OCI-LY7 (cell line): ENCODE results near the gene SMARCAD1. TPM values are rescaled to one million over a fixed set of nuclear protein-coding genes. Genes with fewer than 3 reads are reported as not detected.

Experiments used
- BruUV-seq: library from RNA; stranded (reverse); fragments of 400-500 nt; replicated peaks from 2 replicates; lab custom pipeline; 2021; lab: Mats Ljungman, UMichigan
- CTCF ChIA-PET: fragments of 300-600 bp; sonication (Branson Sonifier 250); formaldehyde crosslinking; loops from one replicate; lab custom pipeline; 2022; ENCODE audit warnings: antibody characterized with exemption; ENCODE audit not compliant: unreplicated experiment; lab: Charles Lee
- POLR2A ChIA-PET: fragments of 300-600 bp; sonication (Branson Sonifier 250); formaldehyde crosslinking; loops from one replicate; lab custom pipeline; 2022; ENCODE audit warnings: antibody characterized with exemption; lab: Charles Lee
- DNase-seq: peaks from one replicate; pipeline ENCODE4 v3.0.0-alpha.2; 2015; ENCODE audit warnings: low spot score
- H2AFZ ChIP-seq: fragments of 200-600 bp; sonication (generic), shearing (Covaris generic); 2 replicates; pipeline ENCODE4 v1.6.1; 2014; ENCODE audit warnings: mild to moderate bottlenecking, antibody characterized with exemption, low read length, moderate library complexity
- H3K27ac ChIP-seq: fragments of 200-600 bp; sonication (generic); 2 replicates; pipeline ENCODE4 v1.5.1; 2014; ENCODE audit warnings: mixed run types, low read depth, mild to moderate bottlenecking, moderate library complexity, low read length, inconsistent platforms; ENCODE audit not compliant: poor library complexity, severe bottlenecking
- H3K36me3 ChIP-seq: fragments of 200-600 bp; sonication (generic); 2 replicates; pipeline ENCODE4 v1.6.1; 2014; ENCODE audit warnings: mild to moderate bottlenecking, antibody characterized with exemption, low read length, moderate library complexity, mixed read lengths; ENCODE audit not compliant: insufficient read depth
- H3K4me1 ChIP-seq: fragments of 200-600 bp; sonication (generic); 2 replicates; pipeline ENCODE4 v1.5.1; 2014; ENCODE audit warnings: mild to moderate bottlenecking, low read length; ENCODE audit not compliant: insufficient read depth, poor library complexity, severe bottlenecking
- H3K4me2 ChIP-seq: fragments of 200-600 bp; sonication (generic); 2 replicates; pipeline ENCODE4 v1.6.1; 2014; ENCODE audit warnings: mild to moderate bottlenecking, low read length
- H3K4me3 ChIP-seq: fragments of 200-600 bp; sonication (generic); 2 replicates; pipeline ENCODE4 v1.5.1; 2014; ENCODE audit warnings: mild to moderate bottlenecking, low read depth, low read length; ENCODE audit not compliant: poor library complexity, severe bottlenecking
- H3K79me2 ChIP-seq: fragments of 200-600 bp; sonication (generic); 2 replicates; pipeline ENCODE4 v1.6.1; 2016; ENCODE audit warnings: low read depth, mild to moderate bottlenecking, low read length, moderate library complexity, mixed read lengths; ENCODE audit not compliant: insufficient read depth
- H3K9me2 ChIP-seq: fragments of 200-600 bp; sonication (generic); 2 replicates; pipeline ENCODE4 v1.6.1; 2016; ENCODE audit warnings: mild to moderate bottlenecking, low read length, mixed read lengths; ENCODE audit not compliant: insufficient read depth
- H3K9me3 ChIP-seq: fragments of 200-600 bp; sonication (generic); 2 replicates; pipeline ENCODE4 v1.6.1; 2014; ENCODE audit warnings: mild to moderate bottlenecking, mixed run types, low read length, mixed read lengths
- H4K20me1 ChIP-seq: fragments of 200-600 bp; sonication (generic); 2 replicates; pipeline ENCODE4 v1.6.1; 2014; ENCODE audit warnings: mild to moderate bottlenecking, antibody characterized with exemption, low read length, moderate library complexity, mixed read lengths; ENCODE audit not compliant: insufficient read depth
- CTCF ChIP-seq: fragments of 200-600 bp; sonication (generic); conservative IDR thresholded peaks from 2 replicates; pipeline ENCODE4 v1.5.1; 2014; ENCODE audit warnings: mild to moderate bottlenecking, antibody characterized with exemption, low read length, moderate library complexity, mixed read lengths
- EZH2phosphoT487 ChIP-seq: fragments of 200-600 bp; sonication (generic); IDR thresholded peaks from 2 replicates; pipeline ENCODE4 v1.6.1; 2018; ENCODE audit warnings: low read depth, borderline replicate concordance, mild to moderate bottlenecking, mixed run types, antibody characterized with exemption, low read length, moderate library complexity, mixed read lengths
- intact Hi-C: fragments of 100-400 bp; cut with micrococcal nuclease; formaldehyde crosslinking; loops from one replicate; pipeline ENCODE4 v1.10.0; 2022; ENCODE audit not compliant: unreplicated experiment
- total RNA-seq, 2 experiments: library from RNA; depleted of rRNA in 1 of 2; stranded (reverse); fragments of >200 nt in 1 of 2; shearing (Covaris generic) in 1 of 2; gene quantifications; 2 replicates each; pipeline ENCODE4 v1.2.3, GENCODE V29; 2014 to 2022

The SMARCAD1 gene
- total RNA-seq, 2 experiments from 2014 or later, result 29.9 to 47.5 TPM

DNA sequence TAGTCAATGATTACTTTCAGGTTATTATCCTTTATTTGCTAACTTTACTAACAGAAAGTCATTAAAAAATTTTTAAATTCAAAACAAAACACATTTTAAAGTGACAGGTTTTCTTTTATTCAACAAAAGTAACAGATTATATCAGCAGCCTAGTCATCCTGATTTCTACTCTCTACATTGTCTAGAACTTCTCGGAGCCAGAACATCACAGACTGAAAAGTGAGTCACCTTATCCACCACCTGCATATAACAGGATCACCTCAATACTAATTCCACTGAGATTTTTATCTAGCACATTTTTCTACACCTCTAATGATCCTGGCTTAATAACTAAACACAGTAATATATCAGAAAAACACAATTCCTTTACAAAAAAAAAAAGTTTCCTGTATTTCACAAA, 47.9 kb upstream of the SMARCAD1 start:
- Histone ChIP-seq H4K20me1 (no peaks in the 10 kb centered on the region), H3K27ac (no peak overlapping the region), H3K4me3 (no peak overlapping the region), H3K9me2 (no peaks in the 10 kb centered on the region), H3K36me3 (no peaks in the 10 kb centered on the region), H3K79me2 (no peaks in the 10 kb centered on the region), H3K4me2 (no peak overlapping the region), H3K4me1 (no peaks in the 10 kb centered on the region), H3K9me3 (no peaks in the 10 kb centered on the region), H2AFZ (no peak overlapping the region)
- CTCF ChIA-PET, result no interaction called here
- DNase-seq, result no peak
- TF ChIP-seq CTCF, result no peak
- BruUV-seq, result no TSS peak
- POLR2A ChIA-PET, result no interaction called here
- intact Hi-C loops, result no loop called here

- CTCF ChIA-PET, result no interaction called here
- no TSS peak for BruUV-seq
- H3K36me3 ChIP-seq, result no peaks in the 10 kb centered on the region
- DNase-seq, result no peak
- no peak overlapping the region for H2AFZ ChIP-seq
- H3K79me2 ChIP-seq, result no peaks in the 10 kb centered on the region
- H4K20me1 ChIP-seq, result no peaks in the 10 kb centered on the region
- no peaks in the 10 kb centered on the region for H3K9me3 ChIP-seq
- no peak overlapping the region for H3K4me3 ChIP-seq
- TF ChIP-seq EZH2phosphoT487 (no peak), CTCF (no peak)
- H3K27ac ChIP-seq, result no peak overlapping the region
- intact Hi-C loops, result no loop called here
- H3K4me2 ChIP-seq, result no peak overlapping the region
- H3K9me2 ChIP-seq, result no peaks in the 10 kb centered on the region
- H3K4me1 ChIP-seq, result no peaks in the 10 kb centered on the region
- POLR2A ChIA-PET, result interaction anchor here (0.6 kb wide), 1 partner anchor 706 kb away, joined by 3 read pairs; no protein-coding TSS in a partner anchor
Measured at GRCh38 chr4:94160774-94161173, 46.9 kb upstream of the SMARCAD1 start.

GRCh38 chr4:94165256-94165655, 42.4 kb upstream of the SMARCAD1 start:
- CTCF ChIA-PET, result no interaction called here
- Histone ChIP-seq H4K20me1 (no peaks in the 10 kb centered on the region), H3K79me2 (no peaks in the 10 kb centered on the region), H2AFZ (no peak overlapping the region), H3K9me2 (no peaks in the 10 kb centered on the region), H3K27ac (no peak overlapping the region), H3K36me3 (no peaks in the 10 kb centered on the region), H3K4me1 (no peaks in the 10 kb centered on the region), H3K4me3 (no peak overlapping the region), H3K9me3 (no peaks in the 10 kb centered on the region), H3K4me2 (no peak overlapping the region)
- no peak for DNase-seq
- POLR2A ChIA-PET, result no interaction called here
- TF ChIP-seq EZH2phosphoT487 (no peak), CTCF (no peak)
- BruUV-seq, result no TSS peak
- intact Hi-C loops, result no loop called here
